HepG2 (cell line): Measurements from ENCODE around the gene TUBA1C. TPM values are rescaled to one million over a fixed set of nuclear protein-coding genes. Genes with fewer than 3 reads are reported as not detected.

Experiments used
- ATAC-seq: fragments of 200-7000 bp; cut with Tn5 transposase; 3 replicates; pipeline ENCODE4 v1.9.1; 2020; ENCODE audit warnings: mild to moderate bottlenecking, moderate library complexity
- BruUV-seq: library from RNA; stranded (reverse); fragments of 400-500 nt; replicated peaks from 2 replicates; lab custom pipeline; 2021; lab: Mats Ljungman, UMichigan
- CTCF ChIA-PET: fragments of 300-600 bp; formaldehyde crosslinking; extraction: SDS; loops from one replicate; lab custom pipeline; 2021; ENCODE audit warnings: low total read pairs, inconsistent platforms, low intra/inter-chr PET ratio; lab: Yijun Ruan, JAX
- POLR2A ChIA-PET: fragments of 350-600 bp; sonication (Branson Sonifier 250); formaldehyde crosslinking; loops from one replicate; lab custom pipeline; 2020; ENCODE audit warnings: antibody characterized with exemption, inconsistent platforms; lab: Yijun Ruan, JAX
- DNase-seq: peaks from one replicate; pipeline ENCODE4 v3.0.0-alpha.2; 2015; ENCODE audit warnings: low spot score
- FAIRE-seq: peaks from 3 replicates; lab custom pipeline; 2011; peaks lifted over from hg19 to GRCh38; lab: Jason Lieb, UNC
- H2AFZ ChIP-seq: one replicate; pipeline ENCODE4 v1.6.1; 2011; ENCODE audit warnings: low read length, inconsistent platforms
- H3K27ac ChIP-seq: fragments of 300-600 bp; 3 replicates; pipeline ENCODE4 v1.8.0; 2011; ENCODE audit warnings: mixed run types, mild to moderate bottlenecking, mixed read lengths, low read length, inconsistent platforms; ENCODE audit not compliant: insufficient read depth; ENCODE audit errors: extremely low read length
- H3K27me3 ChIP-seq, 2 experiments: fragments of 200-600 bp in 1 of 2; 2 replicates in 1 of 2; 3 replicates in 1 of 2; pipeline versions ENCODE4 v1.6.0 to v1.8.0; 2011; ENCODE audit warnings: low read length in 2 of 2, mild to moderate bottlenecking in 2 of 2, moderate library complexity in 2 of 2, inconsistent platforms in 1 of 2; ENCODE audit not compliant: insufficient read depth in 2 of 2, control insufficient read depth in 1 of 2
- H3K36me3 ChIP-seq, 2 experiments: fragments of 200-600 bp in 1 of 2; replicated peaks in 1 of 2; 2 replicates in 1 of 2; 3 replicates in 1 of 2; pipeline versions ENCODE4 v1.5.1 to v1.8.0; 2011; ENCODE audit warnings: low read length in 2 of 2, inconsistent platforms in 1 of 2; ENCODE audit not compliant: insufficient read depth in 2 of 2, control insufficient read depth in 1 of 2
- H3K4me1 ChIP-seq: 2 replicates; pipeline ENCODE4 v1.5.1; 2012; ENCODE audit warnings: low read length, inconsistent platforms; ENCODE audit not compliant: insufficient read depth
- H3K4me2 ChIP-seq: 2 replicates; pipeline ENCODE4 v1.6.0; 2011; ENCODE audit warnings: low read depth, low read length, inconsistent platforms
- H3K4me3 ChIP-seq, 3 experiments: fragments of 200-600 bp in 1 of 3; sonication (generic), shearing (Covaris generic) in 1 of 3; replicated peaks in 1 of 3; 2 replicates each; pipeline ENCODE4 v1.5.1; 2011 to 2016; ENCODE audit warnings: low read length in 3 of 3, inconsistent platforms in 2 of 3, low read depth in 2 of 3, mild to moderate bottlenecking in 2 of 3, control low read depth in 1 of 3, mixed read lengths in 1 of 3; ENCODE audit not compliant: insufficient read depth in 1 of 3
- H3K79me2 ChIP-seq: one replicate; pipeline ENCODE4 v1.6.1; 2011; ENCODE audit warnings: low read length, inconsistent platforms; ENCODE audit not compliant: insufficient read depth
- H3K9ac ChIP-seq: 2 replicates; pipeline ENCODE4 v1.6.0; 2011; ENCODE audit warnings: mild to moderate bottlenecking, low read depth, low read length, inconsistent platforms; ENCODE audit not compliant: insufficient read depth
- H3K9me3 ChIP-seq: 2 replicates; pipeline ENCODE4 v1.5.1; 2012; ENCODE audit warnings: mild to moderate bottlenecking, low read length
- H4K20me1 ChIP-seq: 2 replicates; pipeline ENCODE4 v1.6.0; 2011; ENCODE audit warnings: inconsistent platforms, mild to moderate bottlenecking, low read length, moderate library complexity; ENCODE audit not compliant: insufficient read depth
- BRD4 ChIP-seq: sonication (generic); formaldehyde crosslinking; IDR thresholded peaks from 2 replicates; pipeline ENCODE4 v1.4.0; 2020; ENCODE audit warnings: missing genetic modification reagents
- IKZF4 ChIP-seq: sonication (generic); formaldehyde crosslinking; IDR thresholded peaks from 2 replicates; pipeline ENCODE4 v1.5.1; 2020; ENCODE audit warnings: borderline replicate concordance, mild to moderate bottlenecking, low read depth, missing genetic modification reagents; ENCODE audit errors: not compliant biosample characterization
- NFE2L1 ChIP-seq: sonication (generic); formaldehyde crosslinking; IDR thresholded peaks from 2 replicates; pipeline ENCODE4 v1.4.0; 2020; ENCODE audit warnings: missing genetic modification reagents, mild to moderate bottlenecking, borderline replicate concordance
- TBL1XR1 ChIP-seq: fragments of 150-350 bp; IDR thresholded peaks from 2 replicates; pipeline ENCODE4 v1.6.1; 2014; ENCODE audit warnings: borderline replicate concordance, low read length; ENCODE audit not compliant: partially characterized antibody
- ZNF354B ChIP-seq: sonication (generic); formaldehyde crosslinking; IDR thresholded peaks from 2 replicates; pipeline ENCODE4 v1.8.0; 2022; ENCODE audit warnings: mild to moderate bottlenecking, missing genetic modification reagents
- ZNF687 ChIP-seq: sonication (generic); formaldehyde crosslinking; IDR thresholded peaks from 2 replicates; pipeline ENCODE4 v1.5.1; 2020; ENCODE audit warnings: mild to moderate bottlenecking, missing genetic modification reagents, moderate library complexity
- WGBS: methylation state at CpG from one replicate; pipeline ENCODE4 v1.1.6; 2017; ENCODE audit warnings: low lambda C conversion rate; 5-methylcytosine and 5-hydroxymethylcytosine counted together
- in situ Hi-C: cut with HindIII; loops from 2 replicates; pipeline ENCODE4 v1.10.0; 2017; ENCODE audit warnings: low pct_unique_long_range_greater_than_20kb; ENCODE audit not compliant: extremely low pct_ligation_motif_present
- intact Hi-C: fragments of 100-400 bp; cut with micrococcal nuclease; formaldehyde crosslinking; loops from one replicate; pipeline ENCODE4 v1.10.0; 2022; ENCODE audit not compliant: unreplicated experiment
- polyA plus RNA-seq, 8 experiments: library from polyadenylated mRNA; depleted of rRNA in 3 of 8; stranded (reverse) in 7 of 8; unstranded in 1 of 8; fragments of >200 nt; fragmentation: Illumina TruSeq in 4 of 8; extraction: Trizol in 4 of 8; gene quantifications; 2 replicates each; pipeline versions ENCODE4 v1.2.1 to v1.2.3, GENCODE V29; 2011 to 2016; ENCODE audit warnings: low read depth in 4 of 8, missing spikeins in 1 of 8, mixed read lengths in 1 of 8; ENCODE audit not compliant: insufficient read depth in 1 of 8
- total RNA-seq, 5 experiments: library from RNA; depleted of rRNA; stranded (reverse); fragments of >200 nt; fragmentation: Illumina TruSeq; extraction: Trizol; gene quantifications; 2 replicates each; pipeline ENCODE4 v1.2.3, GENCODE V29; 2016; ENCODE audit warnings: low read depth in 1 of 5
- TF ChIP-seq, protein P1 (sequence below): sonication (generic); formaldehyde crosslinking; IDR thresholded peaks from 2 replicates; pipeline ENCODE4 v1.8.1; 2023; ENCODE audit warnings: mild to moderate bottlenecking, moderate library complexity, missing genetic modification reagents

TUBA1C gene
- total and polyA plus RNA-seq, 2 of the 13 experiments (the other 11 are each of a cell fraction or from before 2014, with no cell fraction given): 693 to 1,075 TPM

DNA sequence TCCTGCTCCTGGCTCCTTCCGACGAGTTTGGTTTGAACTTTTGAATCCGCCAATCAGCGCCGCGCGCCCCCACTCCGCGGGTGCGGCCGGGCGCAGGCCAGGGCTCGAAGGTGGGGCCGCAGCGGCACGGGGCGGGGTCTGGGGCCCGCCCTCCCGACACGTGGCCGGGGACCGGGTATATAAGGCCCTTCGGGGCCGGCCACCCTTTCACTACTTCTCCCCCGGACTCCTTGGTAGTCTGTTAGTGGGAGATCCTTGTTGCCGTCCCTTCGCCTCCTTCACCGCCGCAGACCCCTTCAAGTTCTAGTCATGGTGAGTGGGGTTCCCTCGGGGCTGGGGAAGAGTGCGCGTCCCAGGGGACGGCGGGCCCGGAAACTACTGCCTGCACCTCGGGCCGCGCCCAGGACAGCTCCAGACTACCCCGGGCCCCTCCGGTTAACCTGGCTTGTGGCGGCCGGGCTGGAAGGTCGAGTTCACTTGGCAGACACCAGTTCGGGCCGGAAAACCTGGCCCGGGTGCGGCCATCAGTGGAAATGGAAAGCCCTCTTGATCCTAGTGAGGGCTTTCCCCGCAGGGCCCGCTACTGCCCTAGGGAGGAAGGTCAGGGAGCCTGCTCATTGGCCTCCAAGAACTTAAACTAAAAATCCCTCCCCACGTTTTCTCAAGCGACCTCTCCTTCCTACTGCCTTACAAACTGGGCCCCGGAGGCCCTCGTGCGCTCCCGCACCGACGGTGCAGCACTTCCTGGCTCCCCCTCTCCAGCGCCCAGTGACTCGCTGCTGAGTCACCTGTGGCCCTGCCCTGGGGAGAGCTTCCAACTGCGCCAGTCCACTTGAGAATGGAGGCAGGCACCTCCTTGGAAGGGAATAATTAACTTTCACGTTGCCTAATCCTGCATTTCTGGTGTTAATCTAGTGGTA lies at the start of gene TUBA1C (continued):
- TF ChIP-seq ZNF687 (CRISPR knock-in tag) (peak; percentile 74), NFE2L1 (no peak), TBL1XR1 (peak; percentile 36)

DNA sequence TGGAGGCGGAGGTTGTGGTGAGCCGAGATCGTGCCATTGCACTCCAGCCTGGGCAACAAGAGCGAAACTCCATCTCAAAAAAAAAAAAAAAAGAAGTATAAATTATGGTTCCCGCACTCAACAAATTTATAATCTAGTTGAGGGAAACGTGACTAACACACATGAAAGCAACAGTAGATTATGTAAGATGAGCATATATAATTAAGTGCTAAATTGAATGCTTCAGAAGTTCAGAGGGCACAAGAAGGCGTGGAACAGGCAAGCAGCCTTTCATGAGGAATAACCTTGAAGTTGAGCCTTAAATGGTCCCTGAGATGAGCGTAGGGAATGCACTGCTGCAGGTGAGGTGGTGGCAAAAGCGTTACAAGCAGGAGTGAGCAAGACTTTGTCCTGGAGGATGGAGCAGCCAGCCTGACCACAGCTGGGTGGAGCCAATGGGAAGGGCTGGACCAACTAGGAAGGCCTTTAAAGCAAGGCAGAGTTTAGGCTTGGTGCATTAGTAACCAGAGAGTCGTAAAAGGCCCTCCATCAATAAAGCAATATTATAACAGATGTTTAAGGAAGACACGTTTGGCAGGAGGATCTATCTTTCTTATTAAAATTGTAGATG lies 45.4 kb upstream of the TUBA1C start:
- intact Hi-C loops: no loop called here
- H3K27me3 ChIP-seq: no peaks in the 10 kb centered on the region; a peak in 1 of 5 replicates
- FAIRE-seq: no peak
- no peaks in the 10 kb centered on the region for H3K79me2 ChIP-seq
- H3K27ac ChIP-seq: no peak overlapping the region
- CTCF ChIA-PET: no interaction called here
- ATAC-seq: no peak
- no TSS peak for BruUV-seq
- no peak overlapping the region for H3K9ac ChIP-seq
- H3K36me3 ChIP-seq: no peaks in the 10 kb centered on the region
- no peak overlapping the region for H3K4me3 ChIP-seq
- TF ChIP-seq IKZF4 (CRISPR knock-in tag) (no peak), BRD4 (CRISPR knock-in tag) (no peak), ZNF354B (CRISPR knock-in tag) (no peak)
- TF ChIP-seq, protein P1, sequence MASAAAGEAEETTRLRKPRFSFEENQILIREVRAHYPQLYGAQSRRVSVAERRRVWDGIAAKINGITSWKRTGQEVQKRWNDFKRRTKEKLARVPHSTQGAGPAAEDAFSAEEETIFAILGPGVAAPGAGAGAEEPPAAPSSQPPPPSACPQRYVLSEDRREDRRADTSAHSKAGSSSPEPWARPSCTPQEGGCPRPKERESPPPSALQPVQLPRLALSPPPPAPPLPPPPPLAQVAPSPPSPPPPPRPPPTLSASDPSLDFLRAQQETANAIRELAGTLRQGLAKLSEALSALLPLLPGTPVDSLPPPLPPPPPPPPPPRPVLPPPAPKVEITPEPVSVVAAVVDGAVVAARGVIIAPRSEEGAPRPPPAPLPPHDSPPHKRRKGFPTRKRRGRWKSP (CRISPR knock-in tag): no peak
- TF ChIP-seq, all 625 proteins: peak for 0
- H4K20me1 ChIP-seq: no peaks in the 10 kb centered on the region
- H3K4me1 ChIP-seq: no peaks in the 10 kb centered on the region
- POLR2A ChIA-PET: no interaction called here
- H3K9me3 ChIP-seq: no peaks in the 10 kb centered on the region
- no peak for DNase-seq
- no peak overlapping the region for H2AFZ ChIP-seq
- WGBS: 47% methylated on average over 11 of the region's 11 CpGs
- in situ Hi-C loops: no loop called here
- H3K4me2 ChIP-seq: no peak overlapping the region
